KMS-11 (cell line): Measurements from ENCODE around the gene LCE1E.

Experiments
- H2AFZ ChIP-seq: fragments of 200-600 bp; sonication (generic); 2 replicates; pipeline ENCODE4 v1.6.1; 2016; ENCODE audit warnings: antibody characterized with exemption, mixed run types, low read depth
- H3K27ac ChIP-seq: fragments of 200-600 bp; sonication (generic); 2 replicates; pipeline ENCODE4 v1.6.1; 2016; ENCODE audit warnings: mild to moderate bottlenecking, mixed run types
- H3K27me3 ChIP-seq: fragments of 200-600 bp; sonication (generic); 2 replicates; pipeline ENCODE4 v1.6.1; 2017; ENCODE audit warnings: mild to moderate bottlenecking, low read depth, mixed run types, moderate library complexity; ENCODE audit not compliant: insufficient read depth
- H3K36me3 ChIP-seq: fragments of 200-600 bp; sonication (generic); 2 replicates; pipeline ENCODE4 v1.6.1; 2017; ENCODE audit warnings: mild to moderate bottlenecking, mixed run types; ENCODE audit not compliant: insufficient read depth
- H3K4me1 ChIP-seq: fragments of 200-600 bp; sonication (generic); 2 replicates; pipeline ENCODE4 v1.6.1; 2016; ENCODE audit warnings: mild to moderate bottlenecking, low read depth, mixed run types; ENCODE audit not compliant: poor library complexity, severe bottlenecking
- H3K4me2 ChIP-seq: fragments of 200-600 bp; sonication (generic); 2 replicates; pipeline ENCODE4 v1.7.0; 2016; ENCODE audit warnings: mild to moderate bottlenecking, mixed run types
- H3K4me3 ChIP-seq: fragments of 200-600 bp; sonication (generic); IDR thresholded peaks from 2 replicates; pipeline ENCODE4 v1.6.1; 2017; ENCODE audit warnings: low read depth, low read length, mixed read lengths; ENCODE audit not compliant: insufficient read depth
- H3K79me2 ChIP-seq: fragments of 200-600 bp; sonication (generic); 2 replicates; pipeline ENCODE4 v1.6.1; 2016; ENCODE audit warnings: low read depth, mixed run types; ENCODE audit not compliant: insufficient read depth
- H3K9ac ChIP-seq: fragments of 200-600 bp; sonication (generic); 2 replicates; pipeline ENCODE4 v1.6.1; 2016; ENCODE audit warnings: mild to moderate bottlenecking, mixed run types
- H4K20me1 ChIP-seq: fragments of 200-600 bp; sonication (generic); 2 replicates; pipeline ENCODE4 v1.6.1; 2016; ENCODE audit warnings: mild to moderate bottlenecking, mixed run types; ENCODE audit not compliant: insufficient read depth
- CTCF ChIP-seq: fragments of 200-600 bp; sonication (generic); conservative IDR thresholded peaks from 2 replicates; pipeline ENCODE4 v1.6.1; 2017; ENCODE audit warnings: low read depth, mild to moderate bottlenecking, antibody characterized with exemption, low read length, moderate library complexity, mixed read lengths

LCE1E gene

GRCh38 chr1:152783095-152783494, 3.0 kb upstream of the LCE1E start:
- Histone ChIP-seq H3K4me3 (no peak overlapping the region), H3K36me3 (no peaks in the 10 kb centered on the region), H3K79me2 (no peaks in the 10 kb centered on the region), H2AFZ (no peak overlapping the region), H3K9ac (no peak overlapping the region), H3K4me2 (no peak overlapping the region), H3K4me1 (no peaks in the 10 kb centered on the region), H4K20me1 (no peaks in the 10 kb centered on the region), H3K27me3 (no peaks in the 10 kb centered on the region), H3K27ac (no peak overlapping the region)
- no peak for TF ChIP-seq CTCF

GRCh38 chr1:152795686-152796085, 9.6 kb downstream of the LCE1E start:
- H3K9ac ChIP-seq: no peak overlapping the region
- no peak overlapping the region for H3K4me2 ChIP-seq
- no peak overlapping the region for H3K4me3 ChIP-seq
- no peaks in the 10 kb centered on the region for H3K79me2 ChIP-seq
- no peak for TF ChIP-seq CTCF
- no peak overlapping the region for H3K27ac ChIP-seq
- no peaks in the 10 kb centered on the region for H4K20me1 ChIP-seq
- H3K4me1 ChIP-seq: no peaks in the 10 kb centered on the region
- no peaks in the 10 kb centered on the region for H3K27me3 ChIP-seq
- H3K36me3 ChIP-seq: no peaks in the 10 kb centered on the region
- no peak overlapping the region; the same call in 1 of the 2 replicates for H2AFZ ChIP-seq

GRCh38 chr1:152796421-152796820, 10.4 kb downstream of the LCE1E start, which contains the start of gene LCE1D:
LCE1D (plus strand) TSS chr1:152796721; CDS start chr1:152797795, 1,074 bp downstream.
- H3K4me1 ChIP-seq: no peaks in the 10 kb centered on the region
- H3K27ac ChIP-seq: no peak within 1 kb of the TSS
- H3K9ac ChIP-seq: no peak within 1 kb of the TSS
- H4K20me1 ChIP-seq: no peaks in the 10 kb centered on the region
- no peak within 1 kb of the TSS for H3K4me3 ChIP-seq
- TF ChIP-seq CTCF: no peak
- H3K79me2 ChIP-seq: no peaks in the 10 kb centered on the region
- no peaks in the 10 kb centered on the region for H3K27me3 ChIP-seq
- H2AFZ ChIP-seq: no peak within 1 kb of the TSS; the same call in 1 of the 2 replicates
- H3K36me3 ChIP-seq: no peaks in the 10 kb centered on the region
- no peak within 1 kb of the TSS for H3K4me2 ChIP-seq

GRCh38 chr1:152801333-152801732, 15.3 kb downstream of the LCE1E start:
- Histone ChIP-seq H3K27ac (no peak overlapping the region), H3K4me3 (no peak overlapping the region), H3K4me1 (no peaks in the 10 kb centered on the region), H3K4me2 (no peak overlapping the region), H3K36me3 (no peaks in the 10 kb centered on the region), H3K9ac (no peak overlapping the region), H3K79me2 (no peaks in the 10 kb centered on the region), H4K20me1 (no peaks in the 10 kb centered on the region), H3K27me3 (no peaks in the 10 kb centered on the region), H2AFZ (no peak overlapping the region)
- TF ChIP-seq CTCF: no peak
